RCC 7860 (cell line): Measurements from ENCODE around the gene PCSK9.

Experiments
- DNase-seq: peaks from one replicate; pipeline ENCODE4 v3.0.0-alpha.2; 2015; ENCODE audit warnings: low spot score
- FAIRE-seq: peaks from 2 replicates; lab custom pipeline; 2012; peaks lifted over from hg19 to GRCh38; lab: Jason Lieb, UNC

The PCSK9 gene

GRCh38 chr1:55057270-55057955, 18.1 kb downstream of the PCSK9 start:
- FAIRE-seq, result no peak
- no peak for DNase-seq

- FAIRE-seq (no peak), DNase-seq (no peak)
Measured at GRCh38 chr1:55057956-55058298, 18.6 kb downstream of the PCSK9 start.

GRCh38 chr1:55059302-55060132, 20.2 kb downstream of the PCSK9 start:
- no peak for FAIRE-seq

GRCh38 chr1:55060133-55060999, 21.0 kb downstream of the PCSK9 start:
- DNase-seq, result no peak
- FAIRE-seq, result no peak

More at GRCh38 chr1:55059302-55060132, 20.2 kb downstream of the PCSK9 start:
- DNase-seq, result no peak

- DNase-seq, result no peak
- FAIRE-seq, result no peak
Measured at GRCh38 chr1:55061000-55061705, 21.8 kb downstream of the PCSK9 start.

- DNase-seq, result no peak
- no peak for FAIRE-seq
Measured at GRCh38 chr1:55061706-55062321, 22.5 kb downstream of the PCSK9 start.

- DNase-seq (no peak), FAIRE-seq (no peak)
Measured at GRCh38 chr1:55062801-55063576, 23.6 kb downstream of the PCSK9 start.

- no peak for DNase-seq
- no peak for FAIRE-seq
Measured at GRCh38 chr1:55063577-55063942, 24.2 kb downstream of the PCSK9 start.

- DNase-seq, result no peak
- no peak for FAIRE-seq
Measured at GRCh38 chr1:55064071-55064581, 24.8 kb downstream of the PCSK9 start.

- no peak for DNase-seq
- FAIRE-seq, result no peak
Measured at GRCh38 chr1:55064861-55065263, 25.5 kb downstream of the PCSK9 start.

- DNase-seq (no peak), FAIRE-seq (no peak)
Measured at GRCh38 chr1:55065648-55066047, 26.3 kb downstream of the PCSK9 start.

GRCh38 chr1:55067022-55067778, 27.9 kb downstream of the PCSK9 start:
- no peak for FAIRE-seq

GRCh38 chr1:55067914-55068313, 28.6 kb downstream of the PCSK9 start:
- no peak for FAIRE-seq
- DNase-seq, result no peak

More at GRCh38 chr1:55067022-55067778, 27.9 kb downstream of the PCSK9 start:
- no peak for DNase-seq

GRCh38 chr1:55068638-55069037, 29.3 kb downstream of the PCSK9 start:
- FAIRE-seq (no peak), DNase-seq (no peak)

- DNase-seq (no peak), FAIRE-seq (no peak)
Measured at GRCh38 chr1:55069280-55069679, 29.9 kb downstream of the PCSK9 start.

- DNase-seq (no peak), FAIRE-seq (no peak)
Measured at GRCh38 chr1:55070293-55071164, 31.2 kb downstream of the PCSK9 start.

GRCh38 chr1:55071477-55071876, 32.1 kb downstream of the PCSK9 start:
- no peak for FAIRE-seq
- DNase-seq, result peak; percentile 37
